Mucosa of descending colon (tissue), 3 donors: ENCODE data around the gene H6PD. TPM values are rescaled to one million over a fixed set of nuclear protein-coding genes. Genes with fewer than 3 reads are reported as not detected.
A peak's percentile ranks its signal among the peaks of the same experiment; 100 is the strongest.
"Not testable (repeated sequence)": the region's sequence is repeated elsewhere in the genome, so short reads cannot be mapped to it uniquely, and the experiment has no call there.

Source experiments
- ATAC-seq: fragments of 200-7000 bp; cut with Tn5 transposase; one replicate; pipeline ENCODE4 v1.9.1; 2020; ENCODE audit warnings: mild to moderate bottlenecking, moderate library complexity
- DNase-seq, 3 donors: peaks; one replicate each; pipeline ENCODE4 v3.0.0-alpha.2; 2020
- H3K36me3 ChIP-seq: fragments of 200-600 bp; one replicate; pipeline ENCODE4 v1.8.0; 2021; ENCODE audit warnings: low read depth, mild to moderate bottlenecking
- H3K4me1 ChIP-seq: fragments of 200-600 bp; one replicate; pipeline ENCODE4 v1.8.0; 2021; ENCODE audit warnings: low read depth, mild to moderate bottlenecking
- H3K4me3 ChIP-seq: fragments of 200-600 bp; one replicate; pipeline ENCODE4 v1.8.0; 2021; ENCODE audit warnings: mild to moderate bottlenecking
- H3K9me3 ChIP-seq: fragments of 200-600 bp; one replicate; pipeline ENCODE4 v1.8.0; 2021; ENCODE audit warnings: mild to moderate bottlenecking
- intact Hi-C, 2 donors: fragments of 100-400 bp; cut with DNase I in 1 of 2; cut with micrococcal nuclease in 1 of 2; formaldehyde crosslinking; loops; one replicate each; pipeline versions ENCODE4 v1.11.0 to v1.11.1; 2022; cut with DNase I, micrococcal nuclease
- total RNA-seq, 3 donors: library from RNA; stranded (reverse); fragmentation: NEBNext Ultra II Directional in 2 of 3; extraction: Animal tissue kit (Norgen Biotek cat#: 25700) in 2 of 3; gene quantifications; one replicate each; pipeline versions ENCODE4 v1.2.1 to v1.2.4, GENCODE V29; 2021 to 2023
- TF ChIP-seq, protein P1 (sequence below): fragments of 200-600 bp; IDR thresholded peaks from one replicate; pipeline ENCODE4 v1.8.0; 2022; ENCODE audit warnings: antibody characterized with exemption, mild to moderate bottlenecking
- donor health status: DM: no; HTN: no; CAD: no; lungs with moderate emphysema.
- donor health status: DM: no; HTN: no; CAD: no.
- donor health status: DM: no; HTN: yes; CAD: no.

H6PD gene
- total RNA-seq, 3 donors from 2014 or later, result 27.6 to 35.3 (median 31.9) TPM

DNA sequence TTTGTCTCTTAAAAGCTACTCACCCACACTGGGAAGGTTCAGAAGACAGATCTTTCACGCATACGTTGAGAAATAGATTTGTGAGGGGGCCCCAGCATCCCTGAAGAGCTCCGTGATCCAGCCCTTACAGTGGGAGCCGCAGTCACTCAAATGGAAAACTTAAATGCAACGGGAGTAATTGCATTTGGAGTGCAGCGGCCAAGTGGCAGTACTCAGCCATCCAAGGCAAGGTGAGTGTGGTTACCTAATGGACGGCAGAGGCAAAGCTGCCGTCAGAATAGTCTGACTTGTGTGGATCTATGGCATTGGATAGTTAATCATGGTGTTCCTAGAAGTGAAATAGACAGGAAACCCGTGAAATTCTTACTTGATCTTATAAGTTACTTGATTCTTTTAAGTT, 63.3 kb downstream of the H6PD start:
- DNase-seq, result no peak
- peaks cover 46% of the 10 kb centered on the region for H3K4me1 ChIP-seq

DNA sequence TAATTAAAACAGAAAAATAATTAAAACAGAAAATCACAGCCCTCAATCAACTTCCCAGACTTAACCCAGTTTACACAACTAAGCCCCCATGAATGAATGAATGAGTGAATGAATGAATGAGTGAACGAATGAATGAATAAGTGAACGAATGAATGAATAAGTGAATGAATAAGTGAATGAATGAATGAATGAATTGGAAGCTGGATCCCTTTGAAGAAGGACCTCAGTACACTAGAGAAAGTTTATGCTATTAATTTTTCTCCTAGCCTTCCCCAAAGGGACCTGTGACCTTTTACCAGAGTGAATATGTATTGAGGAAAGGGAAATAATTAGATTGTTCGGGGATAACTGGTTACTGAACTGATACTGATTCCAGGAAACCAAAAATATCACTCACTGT, 63.7 kb downstream of the H6PD start:
- peaks cover 50% of the 10 kb centered on the region for H3K4me1 ChIP-seq
- DNase-seq, result no peak

More for the DNA sequence above, 63.3 kb downstream of the H6PD start:
- TF ChIP-seq, protein P1, sequence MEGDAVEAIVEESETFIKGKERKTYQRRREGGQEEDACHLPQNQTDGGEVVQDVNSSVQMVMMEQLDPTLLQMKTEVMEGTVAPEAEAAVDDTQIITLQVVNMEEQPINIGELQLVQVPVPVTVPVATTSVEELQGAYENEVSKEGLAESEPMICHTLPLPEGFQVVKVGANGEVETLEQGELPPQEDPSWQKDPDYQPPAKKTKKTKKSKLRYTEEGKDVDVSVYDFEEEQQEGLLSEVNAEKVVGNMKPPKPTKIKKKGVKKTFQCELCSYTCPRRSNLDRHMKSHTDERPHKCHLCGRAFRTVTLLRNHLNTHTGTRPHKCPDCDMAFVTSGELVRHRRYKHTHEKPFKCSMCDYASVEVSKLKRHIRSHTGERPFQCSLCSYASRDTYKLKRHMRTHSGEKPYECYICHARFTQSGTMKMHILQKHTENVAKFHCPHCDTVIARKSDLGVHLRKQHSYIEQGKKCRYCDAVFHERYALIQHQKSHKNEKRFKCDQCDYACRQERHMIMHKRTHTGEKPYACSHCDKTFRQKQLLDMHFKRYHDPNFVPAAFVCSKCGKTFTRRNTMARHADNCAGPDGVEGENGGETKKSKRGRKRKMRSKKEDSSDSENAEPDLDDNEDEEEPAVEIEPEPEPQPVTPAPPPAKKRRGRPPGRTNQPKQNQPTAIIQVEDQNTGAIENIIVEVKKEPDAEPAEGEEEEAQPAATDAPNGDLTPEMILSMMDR, result no peak
- intact Hi-C loops, result loop anchor here (10.0 kb wide), 2 partner anchors 67 to 137 kb away; no protein-coding TSS in a partner anchor
- Histone ChIP-seq H3K9me3 (no peaks in the 10 kb centered on the region), H3K4me3 (no peak overlapping the region), H3K36me3 (no peaks in the 10 kb centered on the region)
- ATAC-seq, result no peak

GRCh38 chr1:9299571-9300541, 65.3 kb downstream of the H6PD start:
- H3K4me1 ChIP-seq, result peaks cover 46% of the 10 kb centered on the region
- intact Hi-C loops, result loop anchor here (10.0 kb wide), 2 partner anchors 65 to 135 kb away; no protein-coding TSS in a partner anchor
- ATAC-seq (peak; percentile 84), DNase-seq (peak in 2 of 3 donors; percentile 67 to 71)
- H3K9me3 ChIP-seq, H3K36me3 ChIP-seq, H3K4me3 ChIP-seq: not testable (repeated sequence)

More for the DNA sequence above, 63.7 kb downstream of the H6PD start:
- no peak for ATAC-seq
- H3K9me3 ChIP-seq, result no peaks in the 10 kb centered on the region
- intact Hi-C loops, result loop anchor here (10.0 kb wide), 2 partner anchors 67 to 137 kb away; no protein-coding TSS in a partner anchor
- TF ChIP-seq, protein P1, result no peak
- no peaks in the 10 kb centered on the region for H3K36me3 ChIP-seq
- no peak overlapping the region for H3K4me3 ChIP-seq

- intact Hi-C loops, result no loop called here
These were observed 66.0 kb downstream of the H6PD start for GRCh38 chr1:9300573-9300972.

DNA sequence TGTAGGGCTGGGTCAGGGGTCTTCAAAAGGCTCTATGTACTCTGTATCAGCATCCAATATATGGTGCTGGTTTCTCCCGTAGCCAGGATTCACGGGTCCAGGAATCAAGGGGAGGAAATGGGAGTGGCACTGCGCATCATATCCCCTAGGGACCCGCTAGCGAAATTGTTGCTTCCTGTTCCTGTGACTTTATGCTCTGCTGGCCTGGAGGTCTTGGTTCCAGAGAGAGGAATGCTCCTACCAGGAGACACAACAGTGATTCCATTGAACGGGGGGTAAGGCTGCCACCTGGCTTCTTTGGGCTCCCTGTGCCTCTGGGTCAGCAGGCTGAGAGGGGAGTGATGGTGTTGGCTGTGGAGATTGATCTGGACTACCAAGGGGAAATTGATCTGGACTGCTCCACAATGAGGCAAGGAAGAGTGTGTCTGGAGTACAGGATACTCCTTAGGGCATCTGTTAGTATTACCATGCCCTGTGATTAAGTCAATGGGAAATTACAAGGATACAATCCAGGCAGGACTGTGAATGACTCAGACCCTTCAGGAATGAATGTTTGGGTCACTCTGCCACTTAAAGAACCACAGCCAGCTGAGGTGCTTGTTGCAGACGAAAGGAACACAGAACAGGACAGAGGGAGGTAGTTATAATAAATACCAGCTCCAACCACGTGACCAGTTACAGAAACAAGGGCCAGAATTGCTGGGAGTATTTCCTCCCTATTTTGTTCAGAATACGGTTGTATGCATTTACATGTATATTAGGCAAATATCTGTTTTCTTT, 68.4 kb downstream of the H6PD start:
- TF ChIP-seq, protein P1, result no peak
- Histone ChIP-seq H3K9me3 (no peaks in the 10 kb centered on the region), H3K4me3 (no peak overlapping the region), H3K36me3 (no peaks in the 10 kb centered on the region), H3K4me1 (peaks cover 33% of the 10 kb centered on the region)
- intact Hi-C loops, result no loop called here
- ATAC-seq (peak; percentile 65), DNase-seq (no peak)

More at GRCh38 chr1:9300573-9300972, 66.0 kb downstream of the H6PD start:
- Histone ChIP-seq H3K9me3 (no peaks in the 10 kb centered on the region), H3K36me3 (no peaks in the 10 kb centered on the region), H3K4me3 (no peak overlapping the region), H3K4me1 (peaks cover 41% of the 10 kb centered on the region)
- DNase-seq (no peak), ATAC-seq (no peak)
- TF ChIP-seq, protein P1, result no peak
